Trophoblast cell (in vitro differentiated cells and primary cell): ENCODE measurements around the gene ARHGAP10. TPM values are rescaled to one million over a fixed set of nuclear protein-coding genes. Genes with fewer than 3 reads are reported as not detected.

Experiments
- DNase-seq, 2 donors: peaks; one replicate each; pipeline ENCODE4 v3.0.0-alpha.2; 2016
- H2AFZ ChIP-seq: 2 replicates; pipeline ENCODE4 v1.6.1; 2013; ENCODE audit warnings: low read length, moderate library complexity, mild to moderate bottlenecking; ENCODE audit not compliant: insufficient read depth, poor library complexity
- H2AK5ac ChIP-seq: 2 replicates; pipeline ENCODE4 v1.6.1; 2013; ENCODE audit warnings: mild to moderate bottlenecking, low read length
- H2BK120ac ChIP-seq: 2 replicates; pipeline ENCODE4 v1.6.1; 2013; ENCODE audit warnings: low read length, mild to moderate bottlenecking, moderate library complexity; ENCODE audit not compliant: insufficient read depth, poor library complexity
- H2BK12ac ChIP-seq: 2 replicates; pipeline ENCODE4 v1.6.1; 2013; ENCODE audit warnings: mild to moderate bottlenecking, low read length, moderate library complexity
- H2BK5ac ChIP-seq: 2 replicates; pipeline ENCODE4 v1.6.1; 2013; ENCODE audit warnings: low read length, low read depth, moderate library complexity, mild to moderate bottlenecking; ENCODE audit not compliant: poor library complexity
- H3K14ac ChIP-seq: 2 replicates; pipeline ENCODE4 v1.6.1; 2013; ENCODE audit warnings: mild to moderate bottlenecking, low read length
- H3K18ac ChIP-seq: 2 replicates; pipeline ENCODE4 v1.6.1; 2013; ENCODE audit warnings: mild to moderate bottlenecking, low read length
- H3K23ac ChIP-seq: 2 replicates; pipeline ENCODE4 v1.6.1; 2013; ENCODE audit warnings: low read length
- H3K27ac ChIP-seq: 2 replicates; pipeline ENCODE4 v1.5.1; 2013; ENCODE audit warnings: low read depth, mild to moderate bottlenecking, inconsistent platforms, low read length, moderate library complexity
- H3K27me3 ChIP-seq: 2 replicates; pipeline ENCODE4 v1.6.1; 2013; ENCODE audit warnings: inconsistent platforms, mild to moderate bottlenecking, low read length, moderate library complexity; ENCODE audit not compliant: insufficient read depth
- H3K36me3 ChIP-seq, 2 experiments: 1 replicate in 1 of 2; 2 replicates in 1 of 2; pipeline ENCODE4 v1.6.1; 2013; ENCODE audit warnings: low read length in 2 of 2, mild to moderate bottlenecking in 2 of 2, moderate library complexity in 1 of 2; ENCODE audit not compliant: insufficient read depth in 2 of 2, control insufficient read depth in 1 of 2
- H3K4ac ChIP-seq: 2 replicates; pipeline ENCODE4 v1.6.1; 2013; ENCODE audit warnings: low read depth, mild to moderate bottlenecking, low read length, moderate library complexity
- H3K4me1 ChIP-seq, 2 experiments: 1 replicate in 1 of 2; 2 replicates in 1 of 2; pipeline ENCODE4 v1.6.1; 2013; ENCODE audit warnings: low read length in 2 of 2, mild to moderate bottlenecking in 2 of 2, moderate library complexity in 1 of 2; ENCODE audit not compliant: insufficient read depth in 2 of 2, control insufficient read depth in 1 of 2
- H3K4me2 ChIP-seq: 2 replicates; pipeline ENCODE4 v1.6.1; 2013; ENCODE audit warnings: inconsistent platforms, mild to moderate bottlenecking, low read length, moderate library complexity
- H3K4me3 ChIP-seq: 2 replicates; pipeline ENCODE4 v1.5.1; 2013; ENCODE audit warnings: mild to moderate bottlenecking, low read depth, low read length, inconsistent platforms
- H3K79me1 ChIP-seq: one replicate; pipeline ENCODE4 v1.6.1; 2013; ENCODE audit warnings: low read length
- H3K79me2 ChIP-seq: 2 replicates; pipeline ENCODE4 v1.6.1; 2013; ENCODE audit warnings: low read length, mild to moderate bottlenecking; ENCODE audit not compliant: control insufficient read depth, insufficient read depth, poor library complexity
- H3K9ac ChIP-seq: 2 replicates; pipeline ENCODE4 v1.6.1; 2013; ENCODE audit warnings: mild to moderate bottlenecking, low read length
- H3K9me3 ChIP-seq: 2 replicates; pipeline ENCODE4 v1.6.1; 2013; ENCODE audit warnings: low read depth, mild to moderate bottlenecking, control low read depth, inconsistent platforms, low read length; ENCODE audit not compliant: insufficient read depth
- H4K12ac ChIP-seq: 2 replicates; pipeline ENCODE4 v1.6.1; 2013; ENCODE audit warnings: low read depth, mild to moderate bottlenecking, low read length, moderate library complexity
- H4K8ac ChIP-seq: 2 replicates; pipeline ENCODE4 v1.6.1; 2013; ENCODE audit warnings: low read depth, mild to moderate bottlenecking, low read length, moderate library complexity
- H4K91ac ChIP-seq: one replicate; pipeline ENCODE4 v1.6.1; 2013; ENCODE audit warnings: low read depth, mild to moderate bottlenecking, low read length, moderate library complexity
- WGBS: extraction: QIAGEN DNeasy Blood & Tissue Kit; methylation state at CpG from one replicate; pipeline ENCODE4 v1.1.7; 2013; ENCODE audit warnings: missing lambda C conversion rate; ENCODE audit not compliant: insufficient read length, insufficient coverage; ENCODE audit errors: extremely low coverage; 5-methylcytosine and 5-hydroxymethylcytosine counted together
- polyA plus RNA-seq: library from polyadenylated mRNA; stranded (reverse); fragments of 200-250 nt; gene quantifications from 2 replicates; pipeline ENCODE4 v1.2.3, GENCODE V29; 2013

ARHGAP10 gene
- polyA plus RNA-seq: 18.2 and 18.7 TPM in 2 replicates

- Histone ChIP-seq H3K4me2 (peak within 1 kb of the TSS; percentile 79), H2AK5ac (peak within 1 kb of the TSS; percentile 96), H3K14ac (peak within 1 kb of the TSS; percentile 99), H3K4me3 (peak within 1 kb of the TSS; percentile 97), H3K27ac (peak within 1 kb of the TSS; percentile 89), H3K9me3 (no peaks in the 10 kb centered on the region), H2AFZ (peak within 1 kb of the TSS; percentile 98), H3K27me3 (no peaks in the 10 kb centered on the region), H4K12ac (peak within 1 kb of the TSS; percentile 73), H2BK12ac (peak within 1 kb of the TSS; percentile 98), H3K79me2 (peaks cover 18% of the 10 kb centered on the region), H4K8ac (peak within 1 kb of the TSS; percentile 92), H3K23ac (no peak within 1 kb of the TSS), H3K4me1 (peaks cover 8 to 19% of the 10 kb centered on the region in 2 experiments), H4K91ac (peak within 1 kb of the TSS; percentile 94), H2BK120ac (peak within 1 kb of the TSS; percentile 99), H2BK5ac (peak within 1 kb of the TSS; percentile 97), H3K36me3 (no peaks in the 10 kb centered on the region), H3K4ac (peak within 1 kb of the TSS; percentile 99), H3K79me1 (peaks cover 21% of the 10 kb centered on the region), H3K18ac (peak within 1 kb of the TSS; percentile 100), H3K9ac (peak within 1 kb of the TSS; percentile 96)
- DNase-seq: peak; percentile 49 to 68
- no CpG with 5 or more reads among the region's 106 CpGs for WGBS
These were observed at the start of gene ARHGAP10 for GRCh38 chr4:147731580-147732517. Gene ARHGAP10, plus strand, starts transcription at chr4:147732088. Its CDS starts 214 bp downstream, at chr4:147732302.

GRCh38 chr4:147682755-147683154 is 49.1 kb upstream of the ARHGAP10 start:
- no peak overlapping the region for H2AK5ac ChIP-seq
- no peak overlapping the region for H3K27ac ChIP-seq
- H3K79me1 ChIP-seq: peaks cover 6% of the 10 kb centered on the region
- DNase-seq: no peak
- H3K4me1 ChIP-seq: peaks cover 0 to 3% of the 10 kb centered on the region in 2 experiments
- no peak overlapping the region for H3K4ac ChIP-seq
- no peak overlapping the region for H4K12ac ChIP-seq
- no peak overlapping the region for H3K9ac ChIP-seq
- H3K9me3 ChIP-seq: no peaks in the 10 kb centered on the region
- WGBS: no CpG with 5 or more reads among the region's 3 CpGs
- H2AFZ ChIP-seq: no peak overlapping the region
- H2BK12ac ChIP-seq: no peak overlapping the region
- no peak overlapping the region for H4K8ac ChIP-seq
- peaks cover 2 to 7% of the 10 kb centered on the region in 2 experiments for H3K36me3 ChIP-seq
- H3K4me3 ChIP-seq: no peak overlapping the region
- no peak overlapping the region for H3K23ac ChIP-seq
- H2BK5ac ChIP-seq: no peak overlapping the region
- H3K18ac ChIP-seq: no peak overlapping the region
- H3K79me2 ChIP-seq: peaks cover 3% of the 10 kb centered on the region
- H3K27me3 ChIP-seq: no peaks in the 10 kb centered on the region
- H3K4me2 ChIP-seq: no peak overlapping the region
- H4K91ac ChIP-seq: no peak overlapping the region
- H3K14ac ChIP-seq: no peak overlapping the region
- H2BK120ac ChIP-seq: no peak overlapping the region

GRCh38 chr4:147683188-147683591 is 48.7 kb upstream of the ARHGAP10 start:
- Histone ChIP-seq H2BK5ac (no peak overlapping the region), H2BK12ac (no peak overlapping the region), H4K12ac (no peak overlapping the region), H2BK120ac (no peak overlapping the region), H3K4me3 (no peak overlapping the region), H3K9me3 (no peaks in the 10 kb centered on the region), H3K79me1 (peaks cover 6% of the 10 kb centered on the region), H4K91ac (no peak overlapping the region), H3K79me2 (peaks cover 3% of the 10 kb centered on the region), H2AFZ (no peak overlapping the region), H3K4me2 (peak overlapping the region; percentile 69), H3K23ac (no peak overlapping the region), H3K9ac (peak overlapping the region; percentile 65), H3K14ac (no peak overlapping the region), H3K18ac (no peak overlapping the region), H3K4ac (no peak overlapping the region), H3K27me3 (no peaks in the 10 kb centered on the region), H2AK5ac (no peak overlapping the region), H3K36me3 (peaks cover 2 to 7% of the 10 kb centered on the region in 2 experiments), H4K8ac (no peak overlapping the region), H3K27ac (no peak overlapping the region), H3K4me1 (peaks cover 0 to 3% of the 10 kb centered on the region in 2 experiments)
- WGBS: no CpG with 5 or more reads among the region's 10 CpGs
- peak in 1 of 2 donors; percentile 53 for DNase-seq

- peaks cover 6% of the 10 kb centered on the region for H3K79me1 ChIP-seq
- H4K91ac ChIP-seq: peak within 1 kb of the TSS; percentile 75
- no CpG with 5 or more reads among the region's 69 CpGs for WGBS
- H2AFZ ChIP-seq: peak within 1 kb of the TSS; percentile 68
- peak; percentile 92 to 97 for DNase-seq
- peaks cover 2 to 6% of the 10 kb centered on the region in 2 experiments for H3K36me3 ChIP-seq
- peak within 1 kb of the TSS; percentile 86 for H3K4me3 ChIP-seq
- peak within 1 kb of the TSS; percentile 48 for H2BK120ac ChIP-seq
- H3K27me3 ChIP-seq: no peaks in the 10 kb centered on the region
- H4K12ac ChIP-seq: peak within 1 kb of the TSS; percentile 92
- H2BK5ac ChIP-seq: peak within 1 kb of the TSS; percentile 80
- peak within 1 kb of the TSS; percentile 87 for H3K4ac ChIP-seq
- H3K9ac ChIP-seq: peak within 1 kb of the TSS; percentile 75
- H3K18ac ChIP-seq: peak within 1 kb of the TSS; percentile 88
- peak within 1 kb of the TSS; percentile 89 for H3K14ac ChIP-seq
- peak within 1 kb of the TSS; percentile 90 for H4K8ac ChIP-seq
- H2BK12ac ChIP-seq: no peak within 1 kb of the TSS
- H3K9me3 ChIP-seq: no peaks in the 10 kb centered on the region
- H3K27ac ChIP-seq: peak within 1 kb of the TSS; percentile 76
- H3K4me2 ChIP-seq: peak within 1 kb of the TSS; percentile 69
- H2AK5ac ChIP-seq: no peak within 1 kb of the TSS
- no peak within 1 kb of the TSS for H3K23ac ChIP-seq
- peaks cover 3% of the 10 kb centered on the region for H3K79me2 ChIP-seq
- H3K4me1 ChIP-seq: peaks cover 0 to 3% of the 10 kb centered on the region in 2 experiments
These were observed 47.9 kb upstream of the ARHGAP10 start, which contains the start of gene PRMT9 for GRCh38 chr4:147683717-147684700. Gene PRMT9, minus strand, starts transcription at chr4:147684163. Its CDS starts 176 bp downstream, at chr4:147683987.
